Esophagus (tissue), 2 donors: ENCODE results near the gene PROX1. TPM values are rescaled to one million over a fixed set of nuclear protein-coding genes. Genes with fewer than 3 reads are reported as not detected.

Experiments used
- H3K27ac ChIP-seq, 2 donors: one replicate each; pipeline ENCODE4 v1.5.1; 2013; ENCODE audit warnings: low read depth in 2 of 2, mild to moderate bottlenecking in 2 of 2, inconsistent platforms in 1 of 2, low read length in 1 of 2, moderate library complexity in 1 of 2
- H3K27me3 ChIP-seq, 2 donors: one replicate each; pipeline ENCODE4 v1.6.1; 2013; ENCODE audit warnings: low read length in 2 of 2, control low read depth in 1 of 2, mild to moderate bottlenecking in 1 of 2; ENCODE audit not compliant: insufficient read depth in 2 of 2, control insufficient read depth in 1 of 2
- H3K36me3 ChIP-seq, 2 donors: one replicate each; pipeline ENCODE4 v1.6.1; 2013; ENCODE audit warnings: low read length in 1 of 2; ENCODE audit not compliant: control insufficient read depth in 2 of 2, insufficient read depth in 2 of 2
- H3K4me1 ChIP-seq, 2 donors: one replicate each; pipeline ENCODE4 v1.6.1; 2013; ENCODE audit warnings: low read length in 1 of 2; ENCODE audit not compliant: control insufficient read depth in 2 of 2, insufficient read depth in 2 of 2
- H3K4me3 ChIP-seq, 2 donors: one replicate each; pipeline ENCODE4 v1.5.1; 2013; ENCODE audit warnings: low read length in 2 of 2, mild to moderate bottlenecking in 2 of 2, low read depth in 1 of 2, moderate library complexity in 1 of 2
- H3K9me3 ChIP-seq, 2 donors: one replicate each; pipeline ENCODE4 v1.6.1; 2013; ENCODE audit warnings: mild to moderate bottlenecking in 2 of 2, low read depth in 1 of 2, low read length in 1 of 2, moderate library complexity in 1 of 2; ENCODE audit not compliant: control insufficient read depth in 2 of 2, insufficient read depth in 1 of 2
- WGBS, 2 donors: extraction: QIAGEN DNeasy Blood & Tissue Kit; methylation state at CpG; one replicate each; pipeline ENCODE4 v1.1.7; 2013; 5-methylcytosine and 5-hydroxymethylcytosine counted together
- polyA plus RNA-seq, 2 donors: library from polyadenylated mRNA; stranded (reverse); fragments of 200-250 nt; gene quantifications; one replicate each; pipeline ENCODE4 v1.2.3, GENCODE V29; 2013
- donor health status: healthy with polysubstance abuse.
- donor health status: Bipolar disorder and iron deficiency.

The PROX1 gene
- under 1 TPM; 0.18 to 0.26 TPM for polyA plus RNA-seq

DNA sequence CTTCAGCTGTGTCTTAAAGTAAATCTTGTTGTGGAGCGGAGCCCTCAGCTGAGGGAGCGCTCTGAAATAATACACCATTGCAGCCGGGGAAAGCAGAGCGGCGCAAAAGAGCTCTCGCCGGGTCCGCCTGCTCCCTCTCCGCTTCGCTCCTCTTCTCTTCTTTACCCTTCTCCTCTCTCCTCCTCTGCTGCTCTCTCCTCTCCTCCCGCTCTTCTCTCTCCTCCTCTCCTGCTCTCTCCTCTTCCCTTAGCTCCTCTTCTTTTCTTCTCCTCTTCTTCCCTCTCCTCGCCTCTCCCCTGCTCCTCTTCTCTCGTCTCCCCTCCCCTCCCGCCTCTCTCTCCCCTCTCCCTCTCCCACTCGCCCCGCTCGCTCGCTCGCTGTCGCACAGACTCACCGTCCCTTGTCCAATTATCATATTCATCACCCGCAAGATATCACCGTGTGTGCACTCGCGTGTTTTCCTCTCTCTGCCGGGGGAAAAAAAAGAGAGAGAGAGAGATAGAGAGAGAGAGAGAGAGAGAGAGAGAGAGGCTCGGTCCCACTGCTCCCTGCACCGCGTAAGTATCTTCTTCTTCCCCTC lies at the start of gene PROX1:
TSS of gene PROX1 (plus strand) at position 47 of the 580 bp plus-strand sequence. CDS start 8,563 bp downstream, outside the sequence.
- no peaks in the 10 kb centered on the region for H3K9me3 ChIP-seq
- no peaks in the 10 kb centered on the region for H3K36me3 ChIP-seq
- peak within 1 kb of the TSS; percentile 43 to 51 for H3K4me3 ChIP-seq
- peak within 1 kb of the TSS; percentile 6 to 26 for H3K27ac ChIP-seq
- H3K27me3 ChIP-seq: peaks cover 12 to 24% of the 10 kb centered on the region in 2 donors
- 1 to 2% methylated on average over 29 of the region's 29 CpGs for WGBS, 2 donors
- peaks cover 4 to 13% of the 10 kb centered on the region in 2 donors for H3K4me1 ChIP-seq

DNA sequence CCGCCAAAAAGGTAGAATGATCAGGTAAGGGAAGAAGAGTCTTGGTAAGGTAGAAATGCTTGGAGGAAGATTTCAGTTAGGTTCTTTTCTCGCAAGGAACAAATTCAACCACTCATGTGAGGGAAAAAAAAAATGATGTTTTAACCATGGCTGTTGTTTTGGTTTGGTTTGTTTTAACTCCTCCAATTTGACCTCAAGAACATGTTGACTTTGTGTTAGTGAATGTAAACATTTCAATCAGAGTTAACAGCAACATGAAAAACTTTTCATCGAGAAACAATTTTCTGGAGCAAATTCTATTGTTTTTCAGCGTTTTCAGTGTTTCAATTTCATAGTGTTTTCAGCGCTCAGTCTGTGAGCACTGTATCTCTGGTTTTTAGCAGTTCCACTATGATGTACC lies 49.0 kb upstream of the PROX1 start:
- no peak overlapping the region for H3K4me3 ChIP-seq
- 72 to 82% methylated on average over 5 of the region's 5 CpGs for WGBS, 2 donors
- no peaks in the 10 kb centered on the region for H3K9me3 ChIP-seq
- H3K4me1 ChIP-seq: no peaks in the 10 kb centered on the region
- no peaks in the 10 kb centered on the region for H3K36me3 ChIP-seq
- no peaks in the 10 kb centered on the region for H3K27me3 ChIP-seq
- H3K27ac ChIP-seq: no peak overlapping the region

DNA sequence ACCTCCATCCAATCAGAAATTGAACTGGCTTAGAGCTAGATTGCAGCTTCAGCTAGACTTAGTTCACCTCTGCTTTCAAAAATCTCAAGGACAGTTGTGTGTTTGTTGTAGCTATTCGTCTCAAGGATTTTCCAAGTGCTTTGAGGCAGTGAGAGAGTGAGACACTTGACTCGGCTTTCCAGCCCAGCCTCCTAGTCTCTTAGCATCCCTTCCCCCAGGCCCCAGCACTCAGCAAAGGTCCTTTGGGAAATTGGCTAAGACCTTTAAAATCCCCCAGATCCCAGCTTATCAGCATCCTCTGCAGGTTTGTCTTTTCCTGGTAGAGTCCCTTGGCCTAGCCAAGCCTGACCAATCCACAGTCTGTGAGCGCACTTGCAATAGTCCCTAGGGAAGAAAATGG lies 47.9 kb upstream of the PROX1 start:
- WGBS, 2 donors: 89% methylated on average over 3 of the region's 3 CpGs
- Histone ChIP-seq H3K36me3 (no peaks in the 10 kb centered on the region), H3K4me3 (no peak overlapping the region), H3K27ac (no peak overlapping the region), H3K9me3 (no peaks in the 10 kb centered on the region), H3K4me1 (no peaks in the 10 kb centered on the region), H3K27me3 (no peaks in the 10 kb centered on the region)

- Histone ChIP-seq H3K4me3 (no peak overlapping the region), H3K4me1 (no peaks in the 10 kb centered on the region), H3K9me3 (no peaks in the 10 kb centered on the region), H3K27me3 (no peaks in the 10 kb centered on the region), H3K27ac (no peak overlapping the region), H3K36me3 (no peaks in the 10 kb centered on the region)
These were observed 46.8 kb upstream of the PROX1 start for GRCh38 chr1:213940947-213941346.

- Histone ChIP-seq H3K9me3 (no peaks in the 10 kb centered on the region), H3K27ac (no peak overlapping the region), H3K27me3 (no peaks in the 10 kb centered on the region), H3K36me3 (no peaks in the 10 kb centered on the region), H3K4me3 (no peak overlapping the region), H3K4me1 (no peaks in the 10 kb centered on the region)
- WGBS, 2 donors: 69 to 78% methylated on average over 3 of the region's 3 CpGs
These were observed 45.7 kb upstream of the PROX1 start for GRCh38 chr1:213942061-213942460.

DNA sequence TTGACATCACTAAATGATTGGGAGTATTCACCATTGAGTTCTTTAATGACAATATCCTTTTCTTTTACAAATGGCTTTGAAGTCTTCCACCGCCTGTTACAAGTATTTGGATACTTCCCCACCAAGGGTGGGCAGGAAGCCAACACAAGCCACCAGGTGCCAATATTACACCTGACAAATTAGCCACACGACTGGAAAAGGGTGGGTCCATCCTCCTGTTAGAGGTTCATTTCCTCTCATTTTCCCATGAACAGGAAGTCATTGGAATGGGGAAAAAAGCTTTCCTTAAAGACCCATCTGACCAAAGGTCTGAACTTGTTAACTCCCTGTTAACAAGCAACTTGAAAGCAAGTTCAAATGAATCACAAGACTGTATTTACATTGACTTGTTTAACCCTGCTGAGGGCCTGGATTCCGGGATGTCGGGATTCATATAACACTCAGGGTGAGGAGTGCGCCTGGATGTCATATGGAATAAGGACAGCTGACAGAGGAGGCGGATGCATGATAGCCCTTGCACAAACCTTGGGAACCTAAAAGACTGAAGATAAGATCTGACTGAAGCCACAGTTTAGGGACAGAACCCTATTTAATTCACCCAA lies 40.5 kb upstream of the PROX1 start:
- 49 to 56% methylated on average over 6 of the region's 6 CpGs for WGBS, 2 donors
- no peaks in the 10 kb centered on the region for H3K36me3 ChIP-seq
- H3K27ac ChIP-seq: no peak overlapping the region
- H3K27me3 ChIP-seq: peaks cover 0 to 2% of the 10 kb centered on the region in 2 donors
- no peaks in the 10 kb centered on the region for H3K4me1 ChIP-seq
- no peaks in the 10 kb centered on the region for H3K9me3 ChIP-seq
- H3K4me3 ChIP-seq: no peak overlapping the region

GRCh38 chr1:213951876-213952275 lies 35.9 kb upstream of the PROX1 start:
- H3K36me3 ChIP-seq: no peaks in the 10 kb centered on the region
- no peaks in the 10 kb centered on the region for H3K4me1 ChIP-seq
- H3K4me3 ChIP-seq: no peak overlapping the region
- no peak overlapping the region for H3K27ac ChIP-seq
- H3K27me3 ChIP-seq: peaks cover 0 to 2% of the 10 kb centered on the region in 2 donors
- 81 to 84% methylated on average over 5 of the region's 5 CpGs for WGBS, 2 donors
- no peaks in the 10 kb centered on the region for H3K9me3 ChIP-seq

GRCh38 chr1:213953806-213954205 lies 34.0 kb upstream of the PROX1 start:
- Histone ChIP-seq H3K9me3 (no peaks in the 10 kb centered on the region), H3K4me3 (no peak overlapping the region), H3K36me3 (no peaks in the 10 kb centered on the region), H3K27me3 (peaks cover 0 to 2% of the 10 kb centered on the region in 2 donors), H3K27ac (no peak overlapping the region), H3K4me1 (no peaks in the 10 kb centered on the region)
- 71 to 78% methylated on average over 8 of the region's 8 CpGs for WGBS, 2 donors

- no peaks in the 10 kb centered on the region for H3K9me3 ChIP-seq
- 59 to 61% methylated on average over 8 of the region's 8 CpGs for WGBS, 2 donors
- no peak overlapping the region for H3K27ac ChIP-seq
- H3K27me3 ChIP-seq: no peaks in the 10 kb centered on the region
- H3K4me1 ChIP-seq: no peaks in the 10 kb centered on the region
- H3K36me3 ChIP-seq: no peaks in the 10 kb centered on the region
- H3K4me3 ChIP-seq: no peak overlapping the region
These were observed 31.4 kb upstream of the PROX1 start for GRCh38 chr1:213956295-213956770.

DNA sequence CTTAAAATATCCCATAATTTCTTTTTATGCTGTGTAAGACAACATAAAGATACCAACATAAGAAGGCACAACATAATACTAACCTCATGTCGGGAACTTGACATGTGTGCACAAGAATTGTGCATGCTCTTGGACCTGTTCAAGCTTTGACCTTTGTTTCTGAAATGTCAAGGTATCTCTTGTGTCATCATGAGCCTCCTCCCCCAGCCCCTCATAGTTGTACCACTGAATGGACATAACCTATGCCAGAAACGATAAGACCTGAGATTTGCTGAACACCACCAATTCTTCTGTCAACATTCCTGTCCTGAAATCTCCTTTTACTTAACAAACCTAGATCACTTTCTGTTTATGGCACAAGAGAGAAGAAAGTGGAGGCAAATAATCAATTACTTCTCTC lies 29.4 kb upstream of the PROX1 start:
- Histone ChIP-seq H3K36me3 (no peaks in the 10 kb centered on the region), H3K4me1 (no peaks in the 10 kb centered on the region), H3K27me3 (no peaks in the 10 kb centered on the region), H3K27ac (no peak overlapping the region), H3K4me3 (no peak overlapping the region), H3K9me3 (no peaks in the 10 kb centered on the region)
- 67 to 69% methylated on average over 2 of the region's 2 CpGs for WGBS, 2 donors
